ENCODE measurements around the gene PFDN6. TPM values are rescaled to one million over a fixed set of nuclear protein-coding genes. Genes with fewer than 3 reads are reported as not detected.

Gene PFDN6
- total and polyA plus RNA-seq, 10 of the 15 experiments (the other 5 are each of a cell fraction or from before 2014, with no cell fraction given) = 3.1 to 168 (median 82.6) TPM

DNA sequence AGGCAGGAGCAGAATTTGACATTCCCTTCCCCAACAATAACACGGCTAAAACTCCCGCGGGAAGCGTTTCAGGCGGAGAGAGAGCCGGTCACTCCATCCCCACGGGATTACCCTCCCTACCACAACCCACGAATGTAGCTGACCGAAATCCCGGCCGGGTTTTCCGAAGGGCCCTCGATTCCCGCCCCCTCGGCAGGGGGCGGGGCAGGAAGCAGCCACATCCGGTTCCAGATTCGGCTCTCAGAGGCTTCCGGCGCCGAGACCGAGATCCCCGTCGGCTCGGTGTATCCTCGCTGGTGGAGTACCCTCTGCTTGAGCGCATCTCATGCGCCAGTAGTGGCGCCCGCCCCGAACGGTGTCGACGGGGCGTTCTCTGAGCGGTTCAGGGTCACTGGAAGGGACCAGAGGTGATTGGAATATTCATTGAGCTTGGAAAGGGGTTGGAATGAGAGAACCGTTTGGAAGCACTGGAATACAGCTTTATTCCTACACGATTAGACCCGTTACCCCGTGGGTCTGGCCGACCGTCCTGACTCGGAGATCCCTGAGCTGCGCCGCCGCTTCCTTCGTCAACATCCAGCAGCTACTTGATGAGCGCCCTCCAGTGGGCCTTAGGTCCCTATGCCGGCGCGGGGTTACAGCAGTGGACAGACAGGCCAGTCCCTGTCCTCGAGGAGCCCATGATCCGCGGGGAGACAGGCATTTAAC lies 10.0 kb downstream of the PFDN6 start (continued):
- TF ChIP-seq EGR1 (IDR thresholded peaks at IDR 0.05; ENCODE audit: borderline replicate concordance in 1 of 2, low read depth in 2 of 2, low read length in 2 of 2) (peak; percentile 50 to 96), NFYB (IDR thresholded peaks at IDR 0.05; ENCODE audit: insufficient read depth, low read depth, low read length) (no peak), EP300 (IDR thresholded peaks at IDR 0.05; ENCODE audit: borderline replicate concordance in 1 of 2, control insufficient read depth in 1 of 2, low read depth in 2 of 2, low read length in 2 of 2) (peak in 1 of 2 experiments; percentile 47; a peak in 1 of 4 replicates), FOS (IDR thresholded peaks at IDR 0.05; ENCODE audit: borderline replicate concordance, extremely low read depth, insufficient read length) (no peak), MYB (IDR thresholded peaks at IDR 0.05; ENCODE audit: borderline replicate concordance, low read depth, low read length) (no peak), TCF12 (IDR thresholded peaks at IDR 0.05; ENCODE audit: low read depth, low read length) (no peak), SMC3 (IDR thresholded peaks at IDR 0.05; ENCODE audit: borderline replicate concordance, low read length) (peak; percentile 12; the same call in 1 of the 2 replicates), CBX3 (IDR thresholded peaks at IDR 0.05; ENCODE audit: borderline replicate concordance, low read depth) (no peak), PML (IDR thresholded peaks at IDR 0.05; ENCODE audit: low read length) (peak; percentile 78), CHD1 (IDR thresholded peaks at IDR 0.05; ENCODE audit: low read depth, low read length) (no peak), ZNF384 (IDR thresholded peaks at IDR 0.05; ENCODE audit: borderline replicate concordance, low read depth, low read length) (no peak), BHLHE40 (IDR thresholded peaks at IDR 0.05; ENCODE audit: borderline replicate concordance in 1 of 2, low read depth in 2 of 2, low read length in 1 of 2) (0 out of 4 replicates have a peak, but pooled peaks have one; percentile 4 to 46)
- TF ChIP-seq, protein P1, sequence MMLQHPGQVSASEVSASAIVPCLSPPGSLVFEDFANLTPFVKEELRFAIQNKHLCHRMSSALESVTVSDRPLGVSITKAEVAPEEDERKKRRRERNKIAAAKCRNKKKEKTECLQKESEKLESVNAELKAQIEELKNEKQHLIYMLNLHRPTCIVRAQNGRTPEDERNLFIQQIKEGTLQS (IDR thresholded peaks at IDR 0.05; ENCODE audit: borderline replicate concordance, extremely low read depth, low read depth, low read length) = no peak
- TF ChIP-seq, protein P2, sequence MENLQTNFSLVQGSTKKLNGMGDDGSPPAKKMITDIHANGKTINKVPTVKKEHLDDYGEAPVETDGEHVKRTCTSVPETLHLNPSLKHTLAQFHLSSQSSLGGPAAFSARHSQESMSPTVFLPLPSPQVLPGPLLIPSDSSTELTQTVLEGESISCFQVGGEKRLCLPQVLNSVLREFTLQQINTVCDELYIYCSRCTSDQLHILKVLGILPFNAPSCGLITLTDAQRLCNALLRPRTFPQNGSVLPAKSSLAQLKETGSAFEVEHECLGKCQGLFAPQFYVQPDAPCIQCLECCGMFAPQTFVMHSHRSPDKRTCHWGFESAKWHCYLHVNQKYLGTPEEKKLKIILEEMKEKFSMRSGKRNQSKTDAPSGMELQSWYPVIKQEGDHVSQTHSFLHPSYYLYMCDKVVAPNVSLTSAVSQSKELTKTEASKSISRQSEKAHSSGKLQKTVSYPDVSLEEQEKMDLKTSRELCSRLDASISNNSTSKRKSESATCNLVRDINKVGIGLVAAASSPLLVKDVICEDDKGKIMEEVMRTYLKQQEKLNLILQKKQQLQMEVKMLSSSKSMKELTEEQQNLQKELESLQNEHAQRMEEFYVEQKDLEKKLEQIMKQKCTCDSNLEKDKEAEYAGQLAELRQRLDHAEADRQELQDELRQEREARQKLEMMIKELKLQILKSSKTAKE (IDR thresholded peaks at IDR 0.05; ENCODE audit: low read depth, poor library complexity, severe bottlenecking) = peak; percentile 50
- TF ChIP-seq, protein P3, sequence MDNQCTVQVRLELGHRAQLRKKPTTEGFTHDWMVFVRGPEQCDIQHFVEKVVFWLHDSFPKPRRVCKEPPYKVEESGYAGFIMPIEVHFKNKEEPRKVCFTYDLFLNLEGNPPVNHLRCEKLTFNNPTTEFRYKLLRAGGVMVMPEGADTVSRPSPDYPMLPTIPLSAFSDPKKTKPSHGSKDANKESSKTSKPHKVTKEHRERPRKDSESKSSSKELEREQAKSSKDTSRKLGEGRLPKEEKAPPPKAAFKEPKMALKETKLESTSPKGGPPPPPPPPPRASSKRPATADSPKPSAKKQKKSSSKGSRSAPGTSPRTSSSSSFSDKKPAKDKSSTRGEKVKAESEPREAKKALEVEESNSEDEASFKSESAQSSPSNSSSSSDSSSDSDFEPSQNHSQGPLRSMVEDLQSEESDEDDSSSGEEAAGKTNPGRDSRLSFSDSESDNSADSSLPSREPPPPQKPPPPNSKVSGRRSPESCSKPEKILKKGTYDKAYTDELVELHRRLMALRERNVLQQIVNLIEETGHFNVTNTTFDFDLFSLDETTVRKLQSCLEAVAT (IDR thresholded peaks at IDR 0.05) = peak; percentile 88
- TF ChIP-seq, protein P4, sequence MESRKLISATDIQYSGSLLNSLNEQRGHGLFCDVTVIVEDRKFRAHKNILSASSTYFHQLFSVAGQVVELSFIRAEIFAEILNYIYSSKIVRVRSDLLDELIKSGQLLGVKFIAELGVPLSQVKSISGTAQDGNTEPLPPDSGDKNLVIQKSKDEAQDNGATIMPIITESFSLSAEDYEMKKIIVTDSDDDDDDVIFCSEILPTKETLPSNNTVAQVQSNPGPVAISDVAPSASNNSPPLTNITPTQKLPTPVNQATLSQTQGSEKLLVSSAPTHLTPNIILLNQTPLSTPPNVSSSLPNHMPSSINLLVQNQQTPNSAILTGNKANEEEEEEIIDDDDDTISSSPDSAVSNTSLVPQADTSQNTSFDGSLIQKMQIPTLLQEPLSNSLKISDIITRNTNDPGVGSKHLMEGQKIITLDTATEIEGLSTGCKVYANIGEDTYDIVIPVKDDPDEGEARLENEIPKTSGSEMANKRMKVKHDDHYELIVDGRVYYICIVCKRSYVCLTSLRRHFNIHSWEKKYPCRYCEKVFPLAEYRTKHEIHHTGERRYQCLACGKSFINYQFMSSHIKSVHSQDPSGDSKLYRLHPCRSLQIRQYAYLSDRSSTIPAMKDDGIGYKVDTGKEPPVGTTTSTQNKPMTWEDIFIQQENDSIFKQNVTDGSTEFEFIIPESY (IDR thresholded peaks at IDR 0.05) = 0 out of 2 replicates have a peak, but pooled peaks have one; percentile 52
- TF ChIP-seq, protein P5, sequence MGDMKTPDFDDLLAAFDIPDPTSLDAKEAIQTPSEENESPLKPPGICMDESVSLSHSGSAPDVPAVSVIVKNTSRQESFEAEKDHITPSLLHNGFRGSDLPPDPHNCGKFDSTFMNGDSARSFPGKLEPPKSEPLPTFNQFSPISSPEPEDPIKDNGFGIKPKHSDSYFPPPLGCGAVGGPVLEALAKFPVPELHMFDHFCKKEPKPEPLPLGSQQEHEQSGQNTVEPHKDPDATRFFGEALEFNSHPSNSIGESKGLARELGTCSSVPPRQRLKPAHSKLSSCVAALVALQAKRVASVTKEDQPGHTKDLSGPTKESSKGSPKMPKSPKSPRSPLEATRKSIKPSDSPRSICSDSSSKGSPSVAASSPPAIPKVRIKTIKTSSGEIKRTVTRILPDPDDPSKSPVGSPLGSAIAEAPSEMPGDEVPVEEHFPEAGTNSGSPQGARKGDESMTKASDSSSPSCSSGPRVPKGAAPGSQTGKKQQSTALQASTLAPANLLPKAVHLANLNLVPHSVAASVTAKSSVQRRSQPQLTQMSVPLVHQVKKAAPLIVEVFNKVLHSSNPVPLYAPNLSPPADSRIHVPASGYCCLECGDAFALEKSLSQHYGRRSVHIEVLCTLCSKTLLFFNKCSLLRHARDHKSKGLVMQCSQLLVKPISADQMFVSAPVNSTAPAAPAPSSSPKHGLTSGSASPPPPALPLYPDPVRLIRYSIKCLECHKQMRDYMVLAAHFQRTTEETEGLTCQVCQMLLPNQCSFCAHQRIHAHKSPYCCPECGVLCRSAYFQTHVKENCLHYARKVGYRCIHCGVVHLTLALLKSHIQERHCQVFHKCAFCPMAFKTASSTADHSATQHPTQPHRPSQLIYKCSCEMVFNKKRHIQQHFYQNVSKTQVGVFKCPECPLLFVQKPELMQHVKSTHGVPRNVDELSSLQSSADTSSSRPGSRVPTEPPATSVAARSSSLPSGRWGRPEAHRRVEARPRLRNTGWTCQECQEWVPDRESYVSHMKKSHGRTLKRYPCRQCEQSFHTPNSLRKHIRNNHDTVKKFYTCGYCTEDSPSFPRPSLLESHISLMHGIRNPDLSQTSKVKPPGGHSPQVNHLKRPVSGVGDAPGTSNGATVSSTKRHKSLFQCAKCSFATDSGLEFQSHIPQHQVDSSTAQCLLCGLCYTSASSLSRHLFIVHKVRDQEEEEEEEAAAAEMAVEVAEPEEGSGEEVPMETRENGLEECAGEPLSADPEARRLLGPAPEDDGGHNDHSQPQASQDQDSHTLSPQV (IDR thresholded peaks at IDR 0.05) = no peak
